K562 (cell line): ENCODE results near the gene ABRAXAS1. TPM values are rescaled to one million over a fixed set of nuclear protein-coding genes. Genes with fewer than 3 reads are reported as not detected.

ENCODE experiments used
- CBFB ChIP-seq: sonication (generic); formaldehyde crosslinking; IDR thresholded peaks from 2 replicates; pipeline ENCODE4 v1.4.0; 2020; ENCODE audit warnings: mild to moderate bottlenecking, missing genetic modification reagents
- CHD4 ChIP-seq: fragments of 200-600 bp; sonication (generic); IDR thresholded peaks from 3 replicates; pipeline ENCODE4 v1.6.1; 2012; ENCODE audit warnings: low read depth, mild to moderate bottlenecking, mixed read lengths, low read length, inconsistent platforms; ENCODE audit not compliant: insufficient read depth, insufficient replicate concordance, poor library complexity, severe bottlenecking
- CREB1 ChIP-seq, 2 experiments: sonication (generic) in 1 of 2; formaldehyde crosslinking in 1 of 2; IDR thresholded peaks; 2 replicates each; pipeline versions ENCODE4 v1.6.1 to v1.8.0; 2012 to 2022; ENCODE audit warnings: inconsistent platforms in 1 of 2, mild to moderate bottlenecking in 1 of 2, missing genetic modification reagents in 1 of 2, moderate library complexity in 1 of 2
- CREM ChIP-seq: IDR thresholded peaks from 2 replicates; pipeline ENCODE4 v1.6.1; 2014; ENCODE audit warnings: antibody characterized with exemption, low read depth
- GABPB1 ChIP-seq: sonication (generic); formaldehyde crosslinking; IDR thresholded peaks from 2 replicates; pipeline ENCODE4 v1.8.0; 2022; ENCODE audit warnings: mild to moderate bottlenecking, missing genetic modification reagents
- JUND ChIP-seq, 2 experiments: IDR thresholded peaks; 2 replicates in 1 of 2; 3 replicates in 1 of 2; pipeline ENCODE4 v1.6.1; 2011; ENCODE audit warnings: borderline replicate concordance in 2 of 2, low read depth in 2 of 2, low read length in 2 of 2, improper control_type of control experiment in 1 of 2, missing biosample characterization in 1 of 2, missing genetic modification characterization in 1 of 2, missing genetic modification reagents in 1 of 2
- KAT7 ChIP-seq: sonication (generic); formaldehyde crosslinking; IDR thresholded peaks from 2 replicates; pipeline ENCODE4 v1.8.0; 2022; ENCODE audit warnings: missing genetic modification reagents, mild to moderate bottlenecking, borderline replicate concordance
- KDM1A ChIP-seq, 2 experiments: fragments of 450-650 bp; IDR thresholded peaks; 2 replicates each; pipeline ENCODE4 v1.6.1; 2016; ENCODE audit warnings: mild to moderate bottlenecking in 2 of 2
- KHSRP ChIP-seq: fragments of 450-650 bp; IDR thresholded peaks from 2 replicates; pipeline ENCODE4 v1.6.1; 2017
- LCOR ChIP-seq: sonication (generic); formaldehyde crosslinking; IDR thresholded peaks from 2 replicates; pipeline ENCODE4 v1.8.0; 2022; ENCODE audit warnings: mild to moderate bottlenecking, missing genetic modification reagents
- LEF1 ChIP-seq: fragments of 450-650 bp; IDR thresholded peaks from 2 replicates; pipeline ENCODE4 v1.6.1; 2016; ENCODE audit warnings: mild to moderate bottlenecking
- NBN ChIP-seq: fragments of 450-650 bp; IDR thresholded peaks from 2 replicates; pipeline ENCODE4 v1.6.1; 2016; ENCODE audit warnings: low read depth, mild to moderate bottlenecking
- NR4A1 ChIP-seq, 2 experiments: fragments of 250-450 bp in 1 of 2; fragments of 450-650 bp in 1 of 2; sonication (Bioruptor Pico) in 1 of 2; IDR thresholded peaks; 2 replicates each; pipeline versions ENCODE4 v1.4.0 to v1.6.1; 2016 to 2020; ENCODE audit warnings: mild to moderate bottlenecking in 2 of 2, missing compliant biosample characterization in 1 of 2, missing genetic modification characterization in 1 of 2, moderate library complexity in 1 of 2
- POLR2AphosphoS2 ChIP-seq: IDR thresholded peaks from 2 replicates; pipeline ENCODE4 v1.6.1; 2012; ENCODE audit warnings: low read length, improper control_type of control experiment
- PTRF ChIP-seq: fragments of 450-650 bp; IDR thresholded peaks from 2 replicates; pipeline ENCODE4 v1.6.1; 2016; ENCODE audit warnings: mild to moderate bottlenecking, missing genetic modification characterization, missing compliant biosample characterization
- RHOXF2B ChIP-seq: fragments of 250-450 bp; sonication (Bioruptor Pico); conservative IDR thresholded peaks from 2 replicates; pipeline ENCODE4 v1.5.1; 2021
- SMARCB1 ChIP-seq: IDR thresholded peaks from 2 replicates; pipeline ENCODE4 v1.6.1; 2011; ENCODE audit warnings: improper control_type of control experiment, low read depth; ENCODE audit not compliant: insufficient read length
- SOX6 ChIP-seq: fragments of 450-650 bp; IDR thresholded peaks from 2 replicates; pipeline ENCODE4 v1.6.1; 2014; ENCODE audit warnings: mild to moderate bottlenecking
- TCF7L2 ChIP-seq: fragments of 150-350 bp; IDR thresholded peaks from 2 replicates; pipeline ENCODE4 v1.6.1; 2016; ENCODE audit warnings: low read depth, mild to moderate bottlenecking, low read length, moderate library complexity
- TOE1 ChIP-seq, 2 experiments: fragments of 450-650 bp in 1 of 2; sonication (generic) in 1 of 2; formaldehyde crosslinking in 1 of 2; IDR thresholded peaks; 2 replicates each; pipeline versions ENCODE4 v1.7.1 to v1.8.0; 2016 to 2022; ENCODE audit warnings: borderline replicate concordance in 2 of 2, mild to moderate bottlenecking in 2 of 2, antibody characterized with exemption in 1 of 2, inconsistent platforms in 1 of 2, low read depth in 1 of 2, missing genetic modification reagents in 1 of 2, moderate library complexity in 1 of 2
- U2AF1 ChIP-seq: fragments of 200-400 bp; formaldehyde crosslinking; optimal IDR thresholded peaks from 2 replicates; pipeline ENCODE3; 2017; ENCODE audit warnings: mild to moderate bottlenecking, low read depth, low read length, moderate library complexity
- ZNF23 ChIP-seq: fragments of 250-450 bp; sonication (Bioruptor Pico); IDR thresholded peaks from 2 replicates; pipeline ENCODE4 v1.4.0; 2020; ENCODE audit warnings: mild to moderate bottlenecking
- ZNF24 ChIP-seq: fragments of 450-650 bp; IDR thresholded peaks from 2 replicates; pipeline ENCODE4 v1.6.1; 2016
- polyA plus RNA-seq, 8 experiments: library from polyadenylated mRNA; depleted of rRNA in 4 of 8; stranded (reverse) in 5 of 8; unstranded in 3 of 8; fragments of >200 nt; fragmentation: Nextera tagmentation in 2 of 8; fragmentation: Illumina TruSeq in 1 of 8; extraction: Ambion mirVana in 2 of 8; extraction: Trizol in 1 of 8; gene quantifications; 2 replicates each; pipeline versions ENCODE4 v1.2.1 to v1.2.3, GENCODE V29; 2011 to 2014; ENCODE audit warnings: inconsistent platforms in 1 of 8, missing spikeins in 1 of 8
- total RNA-seq, 7 experiments: library from RNA; depleted of rRNA in 6 of 7; stranded (reverse); fragments of >200 nt in 6 of 7; fragmentation: Illumina TruSeq in 2 of 7; extraction: Trizol in 2 of 7; gene quantifications; 2 replicates each; pipeline versions ENCODE4 v1.2.1 to v1.2.3, GENCODE V29; 2011 to 2021; ENCODE audit warnings: low replicate concordance in 1 of 7
- TF ChIP-seq, protein P1 (sequence below): sonication (generic); formaldehyde crosslinking; IDR thresholded peaks from 2 replicates; pipeline ENCODE4 v1.8.0; 2022; ENCODE audit warnings: mild to moderate bottlenecking, missing genetic modification reagents
- TF ChIP-seq, protein P2 (sequence below): sonication (generic); formaldehyde crosslinking; IDR thresholded peaks from 2 replicates; pipeline ENCODE4 v1.4.0; 2020; ENCODE audit warnings: mild to moderate bottlenecking, missing genetic modification reagents

ABRAXAS1 gene
- total and polyA plus RNA-seq, 9 of the 15 experiments (the other 6 are each of a cell fraction or from before 2014, with no cell fraction given), result 10.8 to 48.3 (median 22.1) TPM

DNA sequence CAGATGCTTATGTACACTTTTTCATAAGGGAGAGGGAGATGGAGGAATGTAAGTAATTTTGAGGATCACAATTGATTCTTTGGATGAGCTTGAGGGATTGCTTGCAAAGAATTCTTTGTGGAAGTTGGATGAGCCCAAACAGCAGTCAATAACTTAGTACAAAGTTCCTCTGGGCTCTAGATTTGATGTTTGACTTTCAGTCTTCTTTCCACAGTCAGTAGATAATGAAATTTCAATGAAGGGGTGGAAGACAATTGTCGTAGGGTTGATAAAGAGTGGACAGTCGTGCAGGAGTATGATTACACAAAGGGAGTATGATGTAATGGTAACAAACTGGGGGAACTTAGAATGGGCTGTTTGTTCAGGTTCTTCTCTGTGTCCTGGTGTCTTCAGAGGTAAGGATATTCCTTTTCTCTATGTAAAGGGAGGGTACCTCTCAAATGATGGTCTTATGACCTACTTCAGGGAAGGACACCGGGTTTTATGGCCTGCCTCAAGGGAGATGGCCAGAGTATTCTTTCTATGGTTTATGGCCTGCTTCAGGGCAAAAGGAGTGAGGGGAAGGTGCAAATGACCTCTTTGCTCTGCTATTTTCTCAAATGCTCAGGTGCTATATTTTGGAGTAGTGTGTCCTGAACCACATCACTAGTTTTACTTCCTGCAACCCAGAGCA, 1.7 kb upstream of the ABRAXAS1 start (continued):
- TF ChIP-seq, protein P1, sequence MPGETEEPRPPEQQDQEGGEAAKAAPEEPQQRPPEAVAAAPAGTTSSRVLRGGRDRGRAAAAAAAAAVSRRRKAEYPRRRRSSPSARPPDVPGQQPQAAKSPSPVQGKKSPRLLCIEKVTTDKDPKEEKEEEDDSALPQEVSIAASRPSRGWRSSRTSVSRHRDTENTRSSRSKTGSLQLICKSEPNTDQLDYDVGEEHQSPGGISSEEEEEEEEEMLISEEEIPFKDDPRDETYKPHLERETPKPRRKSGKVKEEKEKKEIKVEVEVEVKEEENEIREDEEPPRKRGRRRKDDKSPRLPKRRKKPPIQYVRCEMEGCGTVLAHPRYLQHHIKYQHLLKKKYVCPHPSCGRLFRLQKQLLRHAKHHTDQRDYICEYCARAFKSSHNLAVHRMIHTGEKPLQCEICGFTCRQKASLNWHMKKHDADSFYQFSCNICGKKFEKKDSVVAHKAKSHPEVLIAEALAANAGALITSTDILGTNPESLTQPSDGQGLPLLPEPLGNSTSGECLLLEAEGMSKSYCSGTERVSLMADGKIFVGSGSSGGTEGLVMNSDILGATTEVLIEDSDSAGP, result no peak
- TF ChIP-seq U2AF1 (no peak), KDM1A (IDR thresholded peaks at IDR 0.05) (no peak), LCOR (CRISPR knock-in tag) (no peak), PTRF (tag) (no peak), TCF7L2 (no peak), SOX6 (peak; percentile 94), NR4A1 (CRISPR knock-in tag; IDR thresholded peaks at IDR 0.05) (no peak), NR4A1 (tag; IDR thresholded peaks at IDR 0.05) (no peak; the same call in 1 of the 2 replicates), RHOXF2B (CRISPR knock-in tag) (no peak), KAT7 (CRISPR knock-in tag) (no peak), TOE1 (IDR thresholded peaks at IDR 0.05; ENCODE audit: borderline replicate concordance) (no peak), TOE1 (CRISPR knock-in tag; IDR thresholded peaks at IDR 0.05; ENCODE audit: borderline replicate concordance, low read depth) (no peak), LEF1 (peak; percentile 52; the same call in 1 of the 2 replicates), NBN (0 out of 2 replicates have a peak, but pooled peaks have one; percentile 23), ZNF23 (CRISPR knock-in tag) (no peak), CHD4 (no peak), ZNF24 (no peak), KHSRP (no peak), CBFB (CRISPR knock-in tag) (no peak), GABPB1 (CRISPR knock-in tag) (no peak), CREM (peak; percentile 24; the same call in 1 of the 2 replicates), JUND (IDR thresholded peaks at IDR 0.05; ENCODE audit: borderline replicate concordance, low read depth, low read length) (peak; percentile 65; the same call in 1 of the 2 replicates), JUND (tag; IDR thresholded peaks at IDR 0.05; ENCODE audit: borderline replicate concordance, low read depth, low read length) (peak; percentile 82; the same call in 1 of the 3 replicates), SMARCB1 (no peak), CREB1 (IDR thresholded peaks at IDR 0.05) (no peak), CREB1 (CRISPR knock-in tag; IDR thresholded peaks at IDR 0.05) (no peak), POLR2AphosphoS2 (no peak)
- TF ChIP-seq, protein P2, sequence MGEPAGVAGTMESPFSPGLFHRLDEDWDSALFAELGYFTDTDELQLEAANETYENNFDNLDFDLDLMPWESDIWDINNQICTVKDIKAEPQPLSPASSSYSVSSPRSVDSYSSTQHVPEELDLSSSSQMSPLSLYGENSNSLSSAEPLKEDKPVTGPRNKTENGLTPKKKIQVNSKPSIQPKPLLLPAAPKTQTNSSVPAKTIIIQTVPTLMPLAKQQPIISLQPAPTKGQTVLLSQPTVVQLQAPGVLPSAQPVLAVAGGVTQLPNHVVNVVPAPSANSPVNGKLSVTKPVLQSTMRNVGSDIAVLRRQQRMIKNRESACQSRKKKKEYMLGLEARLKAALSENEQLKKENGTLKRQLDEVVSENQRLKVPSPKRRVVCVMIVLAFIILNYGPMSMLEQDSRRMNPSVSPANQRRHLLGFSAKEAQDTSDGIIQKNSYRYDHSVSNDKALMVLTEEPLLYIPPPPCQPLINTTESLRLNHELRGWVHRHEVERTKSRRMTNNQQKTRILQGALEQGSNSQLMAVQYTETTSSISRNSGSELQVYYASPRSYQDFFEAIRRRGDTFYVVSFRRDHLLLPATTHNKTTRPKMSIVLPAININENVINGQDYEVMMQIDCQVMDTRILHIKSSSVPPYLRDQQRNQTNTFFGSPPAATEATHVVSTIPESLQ (CRISPR knock-in tag), result 0 out of 2 replicates have a peak, but pooled peaks have one; percentile 39
